ENCODE data around the gene CEACAM21. TPM values are rescaled to one million over a fixed set of nuclear protein-coding genes. Genes with fewer than 3 reads are reported as not detected.
A peak's percentile ranks its signal among the peaks of the same experiment; 100 is the strongest.

Gene CEACAM21
- polyA plus RNA-seq, 3 donors, result 2.1 to 6.4 (median 4.1) TPM

- Histone ChIP-seq H3K79me2 (ENCODE audit: insufficient read depth, low read length) (peaks cover 35% of the 10 kb centered on the region), H3K4me1 (ENCODE audit: control insufficient read depth in 1 of 2, insufficient read depth in 2 of 2, low read length in 2 of 2) (peaks cover 80 to 95% of the 10 kb centered on the region in 2 donors), H3K27ac (ENCODE audit: low read depth in 1 of 2, low read length in 2 of 2) (peak overlapping the region; percentile 54 to 76), H4K20me1 (ENCODE audit: insufficient read depth, low read length) (no peaks in the 10 kb centered on the region), H3K4me3 (replicated peaks in 1 of 3; ENCODE audit: low read depth in 2 of 3, low read length in 3 of 3) (peak overlapping the region; percentile 5 to 53 (median 29)), H3K9ac (ENCODE audit: insufficient read depth, low read length, poor library complexity, severe bottlenecking) (peak overlapping the region; percentile 28), H2AFZ (ENCODE audit: insufficient read depth, low read depth, low read length, poor library complexity, severe bottlenecking) (peak overlapping the region; percentile 41), H3K9me3 (replicated peaks in 1 of 2; ENCODE audit: control insufficient read depth in 1 of 2, insufficient read depth in 1 of 2, low read length in 2 of 2) (no peaks in the 10 kb centered on the region), H3K4me2 (replicated peaks; ENCODE audit: extremely low read depth, low read length, poor library complexity, severe bottlenecking) (peak overlapping the region; percentile 68), H3K36me3 (replicated peaks in 1 of 2; ENCODE audit: control insufficient read depth in 1 of 2, insufficient read depth in 2 of 2, low read length in 2 of 2) (no peaks in the 10 kb centered on the region), H3K27me3 (ENCODE audit: control insufficient read depth in 2 of 2, insufficient read depth in 2 of 2, low read length in 2 of 2) (no peaks in the 10 kb centered on the region)
- intact Hi-C loops (cut with micrococcal nuclease), result loop anchor here in 1 of 2 donors (2.0 kb wide), 1 partner anchor 14 kb away; no protein-coding TSS in a partner anchor
- Mint-ChIP-seq H3K4me1 (peaks cover 82% of the 10 kb centered on the region), H3K9me3 (peaks cover 0 to 2% (median 0%) of the 10 kb centered on the region in 7 donors), H3K36me3 (peaks cover 2 to 6% of the 10 kb centered on the region in 2 donors), H3K4me3 (peak overlapping the region; percentile 76 to 89), H3K27ac (peak overlapping the region; percentile 84 to 96 (median 92)), H3K27me3 (ENCODE audit: low read depth in 3 of 3) (peaks cover 0 to 2% (median 0%) of the 10 kb centered on the region in 3 donors)
- DNase-seq, result peak; percentile 44 to 64 (median 58)
- 0% methylated on average over 5 of the region's 9 CpGs for WGBS (ENCODE audit: insufficient coverage)
- TF ChIP-seq CTCF (IDR thresholded peaks at IDR 0.05), result no peak
Observed at GRCh38 chr19:41548954-41549688, 26.8 kb upstream of the CEACAM21 start.

GRCh38 chr19:41549884-41550283 is 26.1 kb upstream of the CEACAM21 start:
- peaks cover 0 to 3% (median 0%) of the 10 kb centered on the region in 7 donors for H3K9me3 Mint-ChIP-seq
- H3K27ac ChIP-seq (ENCODE audit: low read depth in 1 of 2, low read length in 2 of 2), result peak overlapping the region; percentile 54 to 76
- H3K9me3 ChIP-seq (replicated peaks in 1 of 2; ENCODE audit: control insufficient read depth in 1 of 2, insufficient read depth in 1 of 2, low read length in 2 of 2), result no peaks in the 10 kb centered on the region
- no peaks in the 10 kb centered on the region for H3K36me3 ChIP-seq (replicated peaks in 1 of 2; ENCODE audit: control insufficient read depth in 1 of 2, insufficient read depth in 2 of 2, low read length in 2 of 2)
- H3K27me3 ChIP-seq (ENCODE audit: control insufficient read depth in 2 of 2, insufficient read depth in 2 of 2, low read length in 2 of 2), result no peaks in the 10 kb centered on the region
- H3K9ac ChIP-seq (ENCODE audit: insufficient read depth, low read length, poor library complexity, severe bottlenecking), result no peak overlapping the region
- peaks cover 2 to 6% of the 10 kb centered on the region in 2 donors for H3K36me3 Mint-ChIP-seq
- no peak for DNase-seq
- H3K4me3 Mint-ChIP-seq, result peak overlapping the region; percentile 76 to 89
- intact Hi-C loops (cut with micrococcal nuclease), result loop anchor here in 1 of 2 donors (2.0 kb wide), 1 partner anchor 13 kb away; no protein-coding TSS in a partner anchor
- peak overlapping the region; percentile 5 to 53 (median 29) for H3K4me3 ChIP-seq (replicated peaks in 1 of 3; ENCODE audit: low read depth in 2 of 3, low read length in 3 of 3)
- H3K27me3 Mint-ChIP-seq (ENCODE audit: low read depth in 3 of 3), result peaks cover 0 to 2% (median 0%) of the 10 kb centered on the region in 3 donors
- TF ChIP-seq CTCF (IDR thresholded peaks at IDR 0.05), result no peak
- peaks cover 76 to 95% of the 10 kb centered on the region in 2 donors for H3K4me1 ChIP-seq (ENCODE audit: control insufficient read depth in 1 of 2, insufficient read depth in 2 of 2, low read length in 2 of 2)
- H2AFZ ChIP-seq (ENCODE audit: insufficient read depth, low read depth, low read length, poor library complexity, severe bottlenecking), result no peak overlapping the region
- H3K27ac Mint-ChIP-seq, result peak overlapping the region in 6 of 7 donors; percentile 84 to 96 (median 92)
- WGBS (ENCODE audit: insufficient coverage), result no CpG with 5 or more reads among the region's 5 CpGs
- peaks cover 82% of the 10 kb centered on the region for H3K4me1 Mint-ChIP-seq
- H3K79me2 ChIP-seq (ENCODE audit: insufficient read depth, low read length), result peaks cover 35% of the 10 kb centered on the region
- peak overlapping the region; percentile 68 for H3K4me2 ChIP-seq (replicated peaks; ENCODE audit: extremely low read depth, low read length, poor library complexity, severe bottlenecking)
- H4K20me1 ChIP-seq (ENCODE audit: insufficient read depth, low read length), result no peaks in the 10 kb centered on the region
